B cell (primary cell): Measurements from ENCODE around the gene PAM. TPM values are rescaled to one million over a fixed set of nuclear protein-coding genes. Genes with fewer than 3 reads are reported as not detected.

Source experiments
- ATAC-seq: fragments of 200-7000 bp; cut with Tn5 transposase; one replicate; pipeline ENCODE4 v1.10.0; 2021; ENCODE audit warnings: low read depth, mild to moderate bottlenecking, moderate number of reproducible peaks, moderate library complexity
- CTCF ChIA-PET: fragments of 350-600 bp; sonication (Branson Sonifier 250); formaldehyde crosslinking; loops from one replicate; lab custom pipeline; 2021; ENCODE audit warnings: antibody characterized with exemption, inconsistent platforms; lab: Charles Lee
- POLR2A ChIA-PET: fragments of 350-600 bp; sonication (Branson Sonifier 250); formaldehyde crosslinking; loops from one replicate; lab custom pipeline; 2021; ENCODE audit warnings: antibody characterized with exemption; lab: Charles Lee
- DNase-seq: peaks from one replicate; pipeline ENCODE4 v3.0.0; 2013
- H2AFZ ChIP-seq: 2 replicates; pipeline ENCODE4 v1.6.1; 2012; ENCODE audit warnings: mild to moderate bottlenecking, low read depth, low read length; ENCODE audit not compliant: insufficient read depth, poor library complexity, severe bottlenecking
- H3K27ac ChIP-seq, 2 donors: 1 replicate in 1 of 2; 2 replicates in 1 of 2; pipeline ENCODE4 v1.5.1; 2012 to 2013; ENCODE audit warnings: low read length in 2 of 2, mild to moderate bottlenecking in 2 of 2, moderate library complexity in 1 of 2
- H3K27me3 ChIP-seq, 4 experiments: fragments of 200-600 bp in 1 of 4; sonication (generic) in 1 of 4; replicated peaks in 1 of 4; 1 replicate in 2 of 4; 2 replicates in 2 of 4; pipeline versions ENCODE4 v1.6.1 to v1.7.0; 2013 to 2016; ENCODE audit warnings: low read length in 3 of 4, mild to moderate bottlenecking in 2 of 4, mixed read lengths in 1 of 4, moderate library complexity in 1 of 4; ENCODE audit not compliant: insufficient read depth in 4 of 4, control insufficient read depth in 3 of 4; ENCODE audit errors: control extremely low read depth in 1 of 4
- H3K36me3 ChIP-seq, 2 experiments: replicated peaks in 1 of 2; 1 replicate in 1 of 2; 2 replicates in 1 of 2; pipeline versions ENCODE4 v1.6.1 to v1.7.1; 2013; ENCODE audit warnings: low read length in 1 of 2; ENCODE audit not compliant: insufficient read depth in 2 of 2, control insufficient read depth in 1 of 2; ENCODE audit errors: control extremely low read depth in 1 of 2, extremely low read depth in 1 of 2
- H3K4me1 ChIP-seq, 2 donors: fragments of 200-600 bp in 1 of 2; sonication (generic) in 1 of 2; 1 replicate in 1 of 2; 2 replicates in 1 of 2; pipeline versions ENCODE4 v1.5.1 to v1.6.1; 2013 to 2017; ENCODE audit warnings: low read length in 2 of 2; ENCODE audit not compliant: control insufficient read depth in 2 of 2, insufficient read depth in 2 of 2
- H3K4me2 ChIP-seq: replicated peaks from 2 replicates; pipeline ENCODE3; 2012; ENCODE audit warnings: mild to moderate bottlenecking, low read depth, low read length; ENCODE audit not compliant: poor library complexity, severe bottlenecking
- H3K4me3 ChIP-seq, 5 experiments: fragments of 200-600 bp in 1 of 5; sonication (generic) in 1 of 5; 1 replicate in 3 of 5; 2 replicates in 2 of 5; pipeline versions ENCODE4 v1.5.1 to v1.7.0; 2011 to 2016; ENCODE audit warnings: low read length in 4 of 5, mild to moderate bottlenecking in 4 of 5, low read depth in 2 of 5, control low read depth in 1 of 5, moderate library complexity in 1 of 5; ENCODE audit not compliant: insufficient read depth in 1 of 5; ENCODE audit errors: control extremely low read depth in 1 of 5, extremely low read depth in 1 of 5
- H3K79me2 ChIP-seq: fragments of 200-600 bp; sonication (generic); one replicate; pipeline ENCODE4 v1.6.0; 2016; ENCODE audit warnings: low read length; ENCODE audit not compliant: control insufficient read depth, insufficient read depth
- H3K9ac ChIP-seq: fragments of 200-600 bp; sonication (generic); 2 replicates; pipeline ENCODE4 v1.6.1; 2017; ENCODE audit warnings: mild to moderate bottlenecking, low read length, moderate library complexity
- H3K9me3 ChIP-seq, 3 donors: one replicate each; pipeline versions ENCODE4 v1.6.1 to v1.7.1; 2013; ENCODE audit warnings: low read length in 2 of 3; ENCODE audit not compliant: control insufficient read depth in 2 of 3, insufficient read depth in 1 of 3; ENCODE audit errors: control extremely low read depth in 1 of 3
- H4K20me1 ChIP-seq: 2 replicates; pipeline ENCODE4 v1.6.0; 2012; ENCODE audit warnings: mild to moderate bottlenecking, low read length; ENCODE audit not compliant: insufficient read depth, control insufficient read depth, poor library complexity, severe bottlenecking
- H3K27ac Mint-ChIP-seq: one replicate; pipeline ENCODE4 v1.8.0; 2021; ENCODE audit warnings: mixed read lengths
- H3K27me3 Mint-ChIP-seq: one replicate; pipeline ENCODE4 v1.8.0; 2021; ENCODE audit warnings: mixed read lengths
- H3K4me1 Mint-ChIP-seq: one replicate; pipeline ENCODE4 v1.8.0; 2021; ENCODE audit warnings: mixed read lengths
- H3K4me3 Mint-ChIP-seq: one replicate; pipeline ENCODE4 v1.8.0; 2021; ENCODE audit warnings: mixed read lengths
- H3K9me3 Mint-ChIP-seq: one replicate; pipeline ENCODE4 v1.8.0; 2022; ENCODE audit warnings: mixed read lengths; ENCODE audit not compliant: insufficient read depth
- CTCF ChIP-seq: fragments of 200-600 bp; IDR thresholded peaks from one replicate; pipeline ENCODE4 v1.8.0; 2022; ENCODE audit warnings: antibody characterized with exemption, mild to moderate bottlenecking
- EZH2 ChIP-seq: IDR thresholded peaks from 2 replicates; pipeline ENCODE4 v1.6.1; 2012; ENCODE audit warnings: borderline replicate concordance, low read depth, mild to moderate bottlenecking, moderate library complexity, low read length; ENCODE audit not compliant: insufficient read depth, poor library complexity, severe bottlenecking
- WGBS: methylation state at CpG from one replicate; pipeline ENCODE4 v1.1.5; 2013; ENCODE audit warnings: missing lambda C conversion rate; ENCODE audit not compliant: insufficient coverage; 5-methylcytosine and 5-hydroxymethylcytosine counted together
- intact Hi-C: fragments of 100-400 bp; cut with micrococcal nuclease; formaldehyde crosslinking; loops from one replicate; pipeline ENCODE4 v1.10.0; 2022
- polyA plus RNA-seq: library from polyadenylated mRNA; depleted of rRNA; stranded (reverse); fragments of >200 nt; gene quantifications from 2 replicates; pipeline ENCODE4 v1.2.3, GENCODE V29; 2012
- total RNA-seq, 2 donors: library from RNA; stranded (reverse); fragments of 120-200 nt in 1 of 2; gene quantifications; 1 replicate in 1 of 2; 2 replicates in 1 of 2; pipeline versions ENCODE4 v1.2.3 to v1.2.4, GENCODE V29; 2013 to 2022

Gene PAM
- total and polyA plus RNA-seq, 2 donors (not counting 1 experiment from before 2014, with no cell fraction given) = 1.00 to 34.8 TPM

DNA sequence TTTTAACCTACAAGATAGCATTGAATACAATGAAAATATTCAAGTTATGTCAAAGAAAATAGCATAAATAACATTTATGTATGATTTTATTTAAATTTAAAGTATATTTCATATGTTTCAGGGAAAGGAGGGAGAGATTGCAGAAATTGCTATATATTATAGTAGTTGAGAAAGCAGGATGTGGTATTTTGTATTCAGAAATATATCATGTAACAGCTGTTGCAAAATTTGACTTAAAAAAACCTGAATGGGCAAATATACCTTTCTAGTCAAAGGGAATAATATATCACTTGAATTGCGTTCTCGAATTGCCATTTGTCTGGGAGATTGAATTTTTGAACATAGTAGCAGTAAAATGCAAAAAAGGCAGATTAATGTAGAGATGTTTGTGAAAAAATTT, 80.6 kb downstream of the PAM start:
- WGBS = no CpG with 5 or more reads among the region's 2 CpGs
- no peak overlapping the region for H3K4me3 ChIP-seq
- H4K20me1 ChIP-seq = no peaks in the 10 kb centered on the region
- H3K9me3 Mint-ChIP-seq = no peaks in the 10 kb centered on the region
- H3K4me3 Mint-ChIP-seq = no peak overlapping the region
- no peak overlapping the region for H2AFZ ChIP-seq
- ATAC-seq (no peak), DNase-seq (no peak)
- no peaks in the 10 kb centered on the region for H3K4me1 Mint-ChIP-seq
- peaks cover 4% of the 10 kb centered on the region for H3K27me3 Mint-ChIP-seq
- CTCF ChIA-PET = no interaction called here
- no peaks in the 10 kb centered on the region for H3K4me1 ChIP-seq
- H3K4me2 ChIP-seq = no peak overlapping the region
- no peak for TF ChIP-seq EZH2
- no peak for TF ChIP-seq CTCF
- no peaks in the 10 kb centered on the region for H3K36me3 ChIP-seq
- peaks cover 0 to 4% (median 0%) of the 10 kb centered on the region in 4 experiments for H3K27me3 ChIP-seq
- no peak overlapping the region for H3K27ac Mint-ChIP-seq
- H3K9me3 ChIP-seq = no peaks in the 10 kb centered on the region
- H3K9ac ChIP-seq = no peak overlapping the region
- H3K27ac ChIP-seq = no peak overlapping the region
- POLR2A ChIA-PET = no interaction called here
- intact Hi-C loops = no loop called here
- no peaks in the 10 kb centered on the region for H3K79me2 ChIP-seq

DNA sequence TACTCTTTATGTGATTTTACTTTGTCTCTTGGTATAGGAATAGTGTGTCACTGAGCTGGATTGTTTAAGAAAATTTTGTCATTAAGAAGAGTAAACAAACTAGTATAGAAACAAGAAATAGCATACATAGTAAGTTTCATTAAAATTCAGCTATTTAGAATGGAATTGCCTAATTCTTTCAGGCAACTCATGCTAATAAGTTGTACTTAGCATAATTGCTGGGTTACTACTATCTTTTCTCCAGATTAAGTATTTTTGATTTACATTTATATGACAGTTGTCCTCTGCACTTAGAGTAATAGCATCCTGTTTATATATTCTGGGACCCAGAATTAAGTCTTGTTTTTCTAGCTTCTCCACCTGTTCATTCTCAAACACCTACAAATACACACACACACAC, 85.9 kb downstream of the PAM start:
- Histone ChIP-seq H3K4me2 (no peak overlapping the region), H3K9me3 (no peaks in the 10 kb centered on the region), H3K27ac (no peak overlapping the region), H3K36me3 (no peaks in the 10 kb centered on the region), H2AFZ (no peak overlapping the region), H4K20me1 (no peaks in the 10 kb centered on the region), H3K27me3 (no peaks in the 10 kb centered on the region), H3K4me3 (no peak overlapping the region), H3K79me2 (no peaks in the 10 kb centered on the region), H3K4me1 (no peaks in the 10 kb centered on the region), H3K9ac (no peak overlapping the region)
- ChIA-PET CTCF (no interaction called here), POLR2A (no interaction called here)
- Mint-ChIP-seq H3K4me1 (no peaks in the 10 kb centered on the region), H3K9me3 (no peaks in the 10 kb centered on the region), H3K4me3 (no peak overlapping the region), H3K27me3 (no peaks in the 10 kb centered on the region), H3K27ac (no peak overlapping the region)
- ATAC-seq (no peak), DNase-seq (no peak)
- TF ChIP-seq CTCF (no peak), EZH2 (no peak)
- intact Hi-C loops = no loop called here
